GM12875 (cell line): ENCODE data around the gene CASKIN1.

Experiments
- H3K4me3 ChIP-seq: one replicate; pipeline ENCODE4 v1.5.1; 2011; ENCODE audit warnings: low read depth, low read length, control low read depth
- CTCF ChIP-seq: IDR thresholded peaks from 2 replicates; pipeline ENCODE4 v1.5.1; 2011; ENCODE audit warnings: low read depth, mild to moderate bottlenecking, control low read depth, inconsistent platforms, low read length, moderate library complexity, borderline replicate concordance; ENCODE audit not compliant: insufficient read depth

The CASKIN1 gene

GRCh38 chr16:2163211-2163881 lies 33.1 kb downstream of the CASKIN1 start:
- no peak for TF ChIP-seq CTCF
- no peak overlapping the region for H3K4me3 ChIP-seq

- no peak for TF ChIP-seq CTCF
Measured at GRCh38 chr16:2162676-2163118, 33.7 kb downstream of the CASKIN1 start.

GRCh38 chr16:2161911-2162310 lies 34.5 kb downstream of the CASKIN1 start:
- no peak for TF ChIP-seq CTCF
- H3K4me3 ChIP-seq = no peak overlapping the region

More at GRCh38 chr16:2162676-2163118, 33.7 kb downstream of the CASKIN1 start:
- H3K4me3 ChIP-seq = no peak overlapping the region

- no peak overlapping the region for H3K4me3 ChIP-seq
- no peak for TF ChIP-seq CTCF
Measured at GRCh38 chr16:2160915-2161551, 35.4 kb downstream of the CASKIN1 start.

GRCh38 chr16:2159175-2159838 lies 37.1 kb downstream of the CASKIN1 start:
- H3K4me3 ChIP-seq = no peak overlapping the region
- TF ChIP-seq CTCF = no peak

- no peak for TF ChIP-seq CTCF
- H3K4me3 ChIP-seq = no peak overlapping the region
Measured at GRCh38 chr16:2158262-2158638, 38.2 kb downstream of the CASKIN1 start.
